H1 (cell line): ENCODE data around the gene MIPEP. TPM values are rescaled to one million over a fixed set of nuclear protein-coding genes. Genes with fewer than 3 reads are reported as not detected.
A peak's percentile ranks its signal among the peaks of the same experiment; 100 is the strongest.

ENCODE experiments used
- CTCF ChIA-PET: fragments of 300-600 bp; sonication (Branson Sonifier 250); formaldehyde crosslinking; loops from one replicate; lab custom pipeline; 2021; ENCODE audit not compliant: partially characterized antibody; lab: Charles Lee
- POLR2A ChIA-PET: fragments of 300-600 bp; sonication (Branson Sonifier 250); formaldehyde crosslinking; loops from one replicate; lab custom pipeline; 2021; ENCODE audit warnings: inconsistent platforms; ENCODE audit not compliant: partially characterized antibody; lab: Charles Lee
- DNase-seq, 2 experiments: peaks; one replicate each; pipeline versions ENCODE4 v3.0.0 to v3.0.0-alpha.2; 2010 to 2022; ENCODE audit warnings: low spot score in 2 of 2, low read depth in 1 of 2, mixed read lengths in 1 of 2
- FAIRE-seq: peaks from 2 replicates; lab custom pipeline; 2011; peaks lifted over from hg19 to GRCh38; lab: Jason Lieb, UNC
- H2AFZ ChIP-seq: 2 replicates; pipeline ENCODE4 v1.8.1; 2012; ENCODE audit warnings: low read length, inconsistent platforms
- H2AK5ac ChIP-seq: 2 replicates; pipeline ENCODE4 v1.6.1; 2013; ENCODE audit warnings: low read depth, low read length
- H2BK120ac ChIP-seq: replicated peaks from 2 replicates; pipeline ENCODE3; 2013; ENCODE audit warnings: low read depth, low read length, inconsistent platforms
- H2BK12ac ChIP-seq: 2 replicates; pipeline ENCODE4 v1.6.1; 2013; ENCODE audit warnings: low read depth, low read length
- H2BK15ac ChIP-seq: 2 replicates; pipeline ENCODE4 v1.6.1; 2013; ENCODE audit warnings: low read length
- H2BK20ac ChIP-seq: 2 replicates; pipeline ENCODE4 v1.6.1; 2013; ENCODE audit warnings: low read length
- H2BK5ac ChIP-seq: 2 replicates; pipeline ENCODE4 v1.6.1; 2013; ENCODE audit warnings: low read depth, low read length
- H3K14ac ChIP-seq: 2 replicates; pipeline ENCODE4 v1.6.1; 2013; ENCODE audit warnings: inconsistent platforms; ENCODE audit not compliant: insufficient read length
- H3K18ac ChIP-seq: 2 replicates; pipeline ENCODE4 v1.6.1; 2013; ENCODE audit warnings: low read length; ENCODE audit errors: extremely low read depth
- H3K23ac ChIP-seq: 2 replicates; pipeline ENCODE4 v1.6.1; 2013; ENCODE audit warnings: inconsistent platforms; ENCODE audit not compliant: insufficient read length
- H3K23me2 ChIP-seq: 2 replicates; pipeline ENCODE4 v1.6.1; 2013; ENCODE audit warnings: low read depth, low read length
- H3K27ac ChIP-seq: 2 replicates; pipeline ENCODE4 v1.6.1; 2011; ENCODE audit warnings: low read depth, low read length, inconsistent platforms
- H3K27me3 ChIP-seq, 4 experiments: replicated peaks in 1 of 4; 1 replicate in 1 of 4; 2 replicates in 3 of 4; pipeline versions ENCODE4 v1.6.1 to v1.8.1; 2011 to 2013; ENCODE audit warnings: low read length in 3 of 4, mild to moderate bottlenecking in 3 of 4, inconsistent platforms in 2 of 4, mixed read lengths in 2 of 4, moderate library complexity in 1 of 4; ENCODE audit not compliant: control insufficient read depth in 3 of 4, insufficient read depth in 3 of 4; ENCODE audit errors: extremely low read depth in 1 of 4
- H3K36me3 ChIP-seq, 4 experiments: 2 replicates each; pipeline versions ENCODE4 v1.6.1 to v1.8.1; 2011 to 2013; ENCODE audit warnings: mild to moderate bottlenecking in 4 of 4, low read length in 3 of 4, moderate library complexity in 2 of 4, control low read depth in 1 of 4, inconsistent platforms in 1 of 4; ENCODE audit not compliant: insufficient read depth in 4 of 4, control insufficient read depth in 2 of 4
- H3K4ac ChIP-seq: replicated peaks from 2 replicates; pipeline ENCODE3; 2013; ENCODE audit warnings: low read length, low read depth, mixed read lengths, inconsistent platforms; ENCODE audit not compliant: insufficient read length
- H3K4me1 ChIP-seq, 4 experiments: replicated peaks in 1 of 4; 1 replicate in 1 of 4; 2 replicates in 3 of 4; pipeline versions ENCODE4 v1.6.1 to v1.8.1; 2011 to 2013; ENCODE audit warnings: low read length in 3 of 4, inconsistent platforms in 2 of 4, mixed read lengths in 1 of 4; ENCODE audit not compliant: insufficient read depth in 4 of 4, control insufficient read depth in 3 of 4
- H3K4me2 ChIP-seq, 2 experiments: 2 replicates each; pipeline versions ENCODE4 v1.6.1 to v1.8.1; 2011 to 2013; ENCODE audit warnings: low read depth in 2 of 2, low read length in 2 of 2, control low read depth in 1 of 2, inconsistent platforms in 1 of 2, mild to moderate bottlenecking in 1 of 2; ENCODE audit not compliant: insufficient read depth in 1 of 2
- H3K4me3 ChIP-seq, 4 experiments: fragments of 200-600, 300-600 bp in 1 of 4; sonication (generic), shearing (Covaris generic), sonication (Bioruptor Twin) in 1 of 4; 2 replicates each; pipeline versions ENCODE4 v1.5.1 to v1.8.1; 2011 to 2016; ENCODE audit warnings: low read length in 4 of 4, low read depth in 3 of 4, control low read depth in 2 of 4, inconsistent platforms in 2 of 4, mild to moderate bottlenecking in 2 of 4, mixed read lengths in 1 of 4, moderate library complexity in 1 of 4; ENCODE audit not compliant: insufficient read depth in 2 of 4; ENCODE audit errors: extremely low read depth in 1 of 4
- H3K56ac ChIP-seq: replicated peaks from 2 replicates; pipeline ENCODE3; 2013; ENCODE audit warnings: low read depth, mild to moderate bottlenecking, mixed read lengths, low read length, inconsistent platforms; ENCODE audit not compliant: insufficient read length
- H3K79me1 ChIP-seq: 2 replicates; pipeline ENCODE4 v1.6.1; 2013; ENCODE audit warnings: low read depth, low read length, control low read depth
- H3K79me2 ChIP-seq, 2 experiments: 2 replicates each; pipeline versions ENCODE4 v1.6.1 to v1.8.1; 2012 to 2013; ENCODE audit warnings: low read length in 2 of 2, mild to moderate bottlenecking in 2 of 2, inconsistent platforms in 1 of 2; ENCODE audit not compliant: insufficient read depth in 2 of 2, control insufficient read depth in 1 of 2
- H3K9ac ChIP-seq, 4 experiments: replicated peaks in 1 of 4; 1 replicate in 1 of 4; 2 replicates in 3 of 4; pipeline versions ENCODE4 v1.6.1 to v1.8.1; 2011 to 2013; ENCODE audit warnings: low read depth in 3 of 4, low read length in 3 of 4, control low read depth in 2 of 4, mild to moderate bottlenecking in 2 of 4, moderate library complexity in 2 of 4, inconsistent platforms in 1 of 4; ENCODE audit errors: extremely low read depth in 1 of 4
- H3K9me3 ChIP-seq, 2 experiments: 2 replicates each; pipeline versions ENCODE4 v1.6.1 to v1.8.1; 2012 to 2013; ENCODE audit warnings: mild to moderate bottlenecking in 2 of 2, moderate library complexity in 2 of 2, control low read depth in 1 of 2, inconsistent platforms in 1 of 2, low read depth in 1 of 2, low read length in 1 of 2, mixed read lengths in 1 of 2; ENCODE audit not compliant: insufficient read depth in 2 of 2
- H4K20me1 ChIP-seq, 2 experiments: replicated peaks in 1 of 2; 2 replicates each; pipeline versions ENCODE3 to v1.8.1; 2011 to 2013; ENCODE audit warnings: inconsistent platforms in 2 of 2, low read length in 2 of 2, mild to moderate bottlenecking in 1 of 2; ENCODE audit not compliant: insufficient read depth in 2 of 2, control insufficient read depth in 1 of 2
- H4K5ac ChIP-seq: 2 replicates; pipeline ENCODE4 v1.6.1; 2013; ENCODE audit warnings: low read length, low read depth, mixed read lengths, inconsistent platforms; ENCODE audit not compliant: insufficient read length
- H4K8ac ChIP-seq: 2 replicates; pipeline ENCODE4 v1.8.0; 2013; ENCODE audit warnings: mild to moderate bottlenecking, moderate library complexity, low read length, inconsistent platforms; ENCODE audit not compliant: insufficient read depth; ENCODE audit errors: extremely low read depth
- H4K91ac ChIP-seq: replicated peaks from 2 replicates; pipeline ENCODE3; 2013; ENCODE audit warnings: low read length, mixed read lengths, inconsistent platforms; ENCODE audit not compliant: insufficient read length
- PHF8 ChIP-seq: fragments of 200-600 bp; sonication (generic); conservative IDR thresholded peaks from 2 replicates; pipeline ENCODE4 v1.7.1; 2012; ENCODE audit warnings: low read depth, mild to moderate bottlenecking, inconsistent platforms, low read length, moderate library complexity
- RAD21 ChIP-seq, 2 experiments: IDR thresholded peaks in 1 of 2; conservative IDR thresholded peaks in 1 of 2; 2 replicates each; pipeline ENCODE4 v1.6.1; 2011; ENCODE audit warnings: low read depth in 2 of 2, low read length in 2 of 2, improper control_type of control experiment in 1 of 2, inconsistent platforms in 1 of 2, mild to moderate bottlenecking in 1 of 2, moderate library complexity in 1 of 2
- RFX5 ChIP-seq: IDR thresholded peaks from 2 replicates; pipeline ENCODE4 v1.6.1; 2011; ENCODE audit warnings: low read depth, low read length, improper control_type of control experiment, borderline replicate concordance
- TBP ChIP-seq: IDR thresholded peaks from 2 replicates; pipeline ENCODE4 v1.6.1; 2011; ENCODE audit warnings: low read depth, low read length, improper control_type of control experiment
- WGBS, 2 experiments: shearing (Covaris generic) in 1 of 2; methylation state at CpG; one replicate each; pipeline versions ENCODE4 v1.1.6 to v1.1.7; 2013 to 2015; ENCODE audit warnings: low lambda C conversion rate in 2 of 2, mixed read lengths in 2 of 2, inconsistent platforms in 1 of 2, low coverage in 1 of 2, missing lambda C conversion rate in 1 of 2; ENCODE audit not compliant: insufficient replicate concordance in 2 of 2, insufficient coverage in 1 of 2, insufficient read length in 1 of 2; ENCODE audit errors: extremely low coverage in 1 of 2, missing lambda C conversion rate in 1 of 2; 5-methylcytosine and 5-hydroxymethylcytosine counted together
- polyA plus RNA-seq, 7 experiments: library from polyadenylated mRNA; depleted of rRNA in 3 of 7; stranded (reverse) in 5 of 7; unstranded in 2 of 7; fragments of >200 nt in 5 of 7; fragments of 200-250 nt in 2 of 7; gene quantifications; 1 replicate in 5 of 7; 2 replicates in 1 of 7; 4 replicates in 1 of 7; pipeline versions ENCODE4 v1.2.1 to v1.2.3, GENCODE V29; 2011 to 2013; ENCODE audit warnings: missing spikeins in 2 of 7, mixed read lengths in 2 of 7
- total RNA-seq: library from RNA; stranded (reverse); fragmentation: NEBNext Ultra II Directional; extraction: Animal tissue kit (Norgen Biotek cat#: 25700); gene quantifications from 2 replicates; pipeline ENCODE4 v1.2.1, GENCODE V29; 2021

MIPEP gene
- total and polyA plus RNA-seq, 2 of the 8 experiments (the other 6 are each of a cell fraction or from before 2014, with no cell fraction given) = 24.0 to 24.2 TPM

DNA sequence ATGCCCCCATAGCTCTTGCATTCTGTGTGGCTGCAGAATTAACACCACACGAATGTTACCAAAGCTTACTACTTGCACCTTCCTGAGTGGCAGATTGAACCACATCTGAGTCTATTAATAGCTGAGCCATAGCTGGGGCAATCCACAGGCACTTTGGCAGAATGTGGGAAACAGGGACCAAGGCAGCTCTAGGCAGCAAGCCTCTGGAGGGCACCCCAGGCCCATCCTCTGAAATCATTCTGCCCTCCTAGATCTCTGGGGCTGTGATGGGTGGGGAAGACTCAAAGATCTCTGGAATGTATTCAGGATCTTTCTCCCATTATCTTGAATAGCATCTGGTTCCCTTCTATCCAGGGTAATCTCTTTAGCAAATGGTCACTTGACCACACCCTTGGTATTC lies 179.7 kb downstream of the MIPEP start:
- 0 out of 4 replicates have a peak, but pooled peaks cover 0 to 5% of the 10 kb centered on the region in 2 experiments for H3K9me3 ChIP-seq
- DNase-seq (no peak), FAIRE-seq (no peak)
- H2AK5ac ChIP-seq = no peak overlapping the region
- 90% methylated on average over 1 of the region's 1 CpG; no CpG with 5 or more reads in 1 of the 2 experiments for WGBS, 2 experiments
- H3K36me3 ChIP-seq = no peaks in the 10 kb centered on the region
- POLR2A ChIA-PET = no interaction called here
- H3K23me2 ChIP-seq = no peaks in the 10 kb centered on the region
- H3K27ac ChIP-seq = no peak overlapping the region
- CTCF ChIA-PET = interaction anchor here (0.8 to 1.8 kb wide), 3 partner anchors 9 to 242 kb away, joined by 3 to 5 read pairs (median 3); no protein-coding TSS in a partner anchor
- no peaks in the 10 kb centered on the region for H3K79me2 ChIP-seq
- no peak overlapping the region for H2BK120ac ChIP-seq
- no peak overlapping the region for H3K23ac ChIP-seq
- H2BK12ac ChIP-seq = no peak overlapping the region
- H3K4ac ChIP-seq = no peak overlapping the region
- no peak overlapping the region for H2AFZ ChIP-seq
- no peak overlapping the region for H3K18ac ChIP-seq
- no peak overlapping the region for H2BK20ac ChIP-seq
- H3K56ac ChIP-seq = no peak overlapping the region
- no peak overlapping the region for H4K5ac ChIP-seq
- H4K91ac ChIP-seq = no peak overlapping the region
- H2BK15ac ChIP-seq = no peak overlapping the region
- H3K79me1 ChIP-seq = no peaks in the 10 kb centered on the region
- no peak for TF ChIP-seq RFX5
- TF ChIP-seq TBP = no peak
- no peak for TF ChIP-seq PHF8
- peak; percentile 24 to 38; a peak in 3 of 4 replicates for TF ChIP-seq RAD21 (IDR thresholded peaks at IDR 0.05 in 1 of 2, conservative IDR thresholded peaks at IDR 0.05 in 1 of 2; ENCODE audit: low read depth in 2 of 2, low read length in 2 of 2)
- H4K8ac ChIP-seq = no peak overlapping the region
- no peak overlapping the region for H3K9ac ChIP-seq
- no peak overlapping the region for H2BK5ac ChIP-seq
- H3K14ac ChIP-seq = no peak overlapping the region
- H3K4me1 ChIP-seq = peaks cover 0 to 2% (median 0%) of the 10 kb centered on the region in 4 experiments; a peak in 1 of 7 replicates
- H3K27me3 ChIP-seq = no peaks in the 10 kb centered on the region
- H3K4me3 ChIP-seq = no peak overlapping the region
- no peak overlapping the region for H3K4me2 ChIP-seq
- H4K20me1 ChIP-seq = no peaks in the 10 kb centered on the region
